GM23248 (cell line): ENCODE measurements around the gene MYO1D.

Source experiments
- EZH2 ChIP-seq: fragments of 200-600 bp; sonication (generic); IDR thresholded peaks from 2 replicates; pipeline ENCODE4 v1.6.1; 2018; ENCODE audit warnings: antibody characterized with exemption, mild to moderate bottlenecking; ENCODE audit not compliant: insufficient read depth, poor library complexity, severe bottlenecking
- EZH2phosphoT487 ChIP-seq: fragments of 200-600 bp; sonication (generic); IDR thresholded peaks from 2 replicates; pipeline ENCODE4 v1.6.1; 2018; ENCODE audit warnings: antibody characterized with exemption, moderate library complexity, mild to moderate bottlenecking, low read depth; ENCODE audit not compliant: insufficient read depth

GRCh38 chr17:32709562-32709961 is 167.4 kb downstream of the MYO1D start:
- TF ChIP-seq EZH2 (no peak), EZH2phosphoT487 (no peak)
